ENCODE data around the gene LGMN.
"Not testable (repeated sequence)": the region's sequence is repeated elsewhere in the genome, so short reads cannot be mapped to it uniquely, and the experiment has no call there.

The LGMN gene

GRCh38 chr14:92702441-92702918 is 45.9 kb downstream of the LGMN start:
- in situ Hi-C loops (cut with MboI; ENCODE audit: low sequenced_read_pairs): no loop called here

DNA sequence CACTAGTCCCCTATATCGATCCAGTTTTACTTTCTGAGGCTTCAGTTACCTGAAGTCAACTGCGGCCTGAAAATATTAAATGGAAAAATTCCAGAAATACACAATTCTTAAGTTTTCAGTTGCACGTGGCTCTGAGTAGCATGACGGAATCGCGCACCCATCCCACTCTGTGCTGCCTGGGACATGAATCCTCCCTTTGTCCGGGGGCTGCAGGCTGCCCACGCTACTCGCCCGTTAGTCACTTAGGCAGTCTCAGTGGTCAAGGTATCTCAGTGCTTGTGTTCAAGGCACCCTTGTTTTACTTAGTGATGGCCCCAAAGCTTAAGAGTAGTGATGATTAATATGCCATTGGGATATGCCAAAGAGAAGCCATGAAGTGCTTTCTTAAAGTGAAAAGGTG is 46.6 kb downstream of the LGMN start:
- in situ Hi-C loops (cut with MboI; ENCODE audit: low sequenced_read_pairs): no loop called here

DNA sequence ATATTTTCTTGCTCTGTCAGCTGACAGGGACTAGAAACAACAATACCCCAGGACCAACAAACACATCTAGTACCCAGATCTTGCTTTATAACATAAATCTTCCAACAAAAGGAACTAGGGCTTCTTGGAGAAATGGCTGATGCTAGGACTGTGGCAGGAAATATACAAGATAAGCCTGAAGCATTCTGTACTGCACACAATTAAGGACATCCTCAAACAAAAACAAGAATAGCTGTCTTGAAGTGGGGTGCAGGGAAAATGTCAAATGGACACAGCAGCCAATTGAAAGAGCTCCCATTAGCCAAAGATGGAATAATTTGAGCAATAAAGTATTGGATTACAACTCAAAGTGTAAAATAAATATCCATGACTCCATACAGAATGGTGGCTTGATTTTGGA is 50.0 kb downstream of the LGMN start:
- in situ Hi-C loops (cut with MboI; ENCODE audit: low sequenced_read_pairs): no loop called here

GRCh38 chr14:92696366-92696765 is 52.1 kb downstream of the LGMN start:
- in situ Hi-C loops (cut with MboI; ENCODE audit: low sequenced_read_pairs): no loop called here

GRCh38 chr14:92695562-92695961 is 52.9 kb downstream of the LGMN start:
- in situ Hi-C loops (cut with MboI; ENCODE audit: low sequenced_read_pairs): no loop called here

DNA sequence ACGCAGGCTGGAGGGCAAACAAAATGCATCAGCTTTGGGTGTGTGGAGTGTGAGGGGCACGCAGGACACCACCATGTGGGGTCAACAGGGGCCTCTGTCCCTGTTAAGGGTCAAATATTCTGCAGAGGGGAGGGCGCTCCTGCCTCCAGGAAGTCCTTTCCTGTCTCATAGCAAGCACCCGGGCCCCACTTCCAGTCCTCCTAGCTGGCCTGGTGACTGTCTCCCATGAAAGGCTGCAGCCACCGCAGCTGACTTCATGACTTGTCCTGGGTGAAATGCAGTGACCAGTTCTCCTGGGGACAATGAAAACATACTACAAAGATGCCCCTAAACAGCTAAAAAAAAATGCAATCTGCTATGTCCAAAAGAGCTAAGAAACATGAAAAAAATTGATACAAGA is 53.6 kb downstream of the LGMN start:
- in situ Hi-C loops (cut with MboI; ENCODE audit: low sequenced_read_pairs): no loop called here

DNA sequence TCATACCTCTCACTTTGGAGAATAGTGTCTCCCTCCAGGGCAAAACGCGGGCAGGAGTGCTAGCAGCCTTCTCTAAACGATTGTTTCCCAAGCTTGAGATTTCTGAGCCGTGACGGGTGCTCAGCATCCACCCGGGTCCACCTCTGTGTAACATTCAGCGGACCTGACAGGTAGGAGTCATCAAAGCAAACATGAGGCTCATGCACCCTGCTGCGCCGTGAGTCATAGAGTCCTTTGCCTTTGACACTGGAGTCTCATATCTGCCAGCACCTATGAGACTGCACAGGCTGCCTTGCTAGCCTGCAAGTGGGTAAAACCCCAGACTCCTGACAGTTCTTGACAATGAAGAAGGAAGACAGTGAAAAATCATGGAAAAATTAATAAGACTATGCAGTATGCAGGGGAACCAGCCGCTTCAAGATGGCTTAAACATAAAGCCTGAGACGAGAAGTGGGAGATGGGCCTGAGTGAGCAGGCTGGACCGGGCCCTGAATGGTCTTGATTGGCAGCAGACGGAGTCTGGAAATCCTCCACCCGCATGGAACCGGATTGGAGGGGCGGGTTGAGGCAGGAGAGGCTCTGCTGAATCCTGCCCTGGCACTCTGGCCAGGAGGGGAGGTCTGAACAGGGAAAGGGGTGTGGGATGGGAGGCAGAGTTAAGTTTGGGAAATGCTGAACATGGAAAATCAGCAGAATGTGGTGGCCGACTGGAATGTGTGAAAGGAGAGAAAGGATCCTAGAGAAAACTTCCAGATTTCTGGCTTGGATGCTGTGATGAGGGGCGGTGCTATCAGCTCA is 54.2 kb downstream of the LGMN start:
- in situ Hi-C loops (cut with MboI; ENCODE audit: low sequenced_read_pairs): no loop called here

GRCh38 chr14:92692822-92693226 is 55.6 kb downstream of the LGMN start:
- in situ Hi-C loops (cut with MboI; ENCODE audit: low sequenced_read_pairs): no loop called here

- in situ Hi-C loops (cut with MboI; ENCODE audit: low sequenced_read_pairs): no loop called here
These were observed 58.0 kb downstream of the LGMN start for GRCh38 chr14:92690171-92691011.

DNA sequence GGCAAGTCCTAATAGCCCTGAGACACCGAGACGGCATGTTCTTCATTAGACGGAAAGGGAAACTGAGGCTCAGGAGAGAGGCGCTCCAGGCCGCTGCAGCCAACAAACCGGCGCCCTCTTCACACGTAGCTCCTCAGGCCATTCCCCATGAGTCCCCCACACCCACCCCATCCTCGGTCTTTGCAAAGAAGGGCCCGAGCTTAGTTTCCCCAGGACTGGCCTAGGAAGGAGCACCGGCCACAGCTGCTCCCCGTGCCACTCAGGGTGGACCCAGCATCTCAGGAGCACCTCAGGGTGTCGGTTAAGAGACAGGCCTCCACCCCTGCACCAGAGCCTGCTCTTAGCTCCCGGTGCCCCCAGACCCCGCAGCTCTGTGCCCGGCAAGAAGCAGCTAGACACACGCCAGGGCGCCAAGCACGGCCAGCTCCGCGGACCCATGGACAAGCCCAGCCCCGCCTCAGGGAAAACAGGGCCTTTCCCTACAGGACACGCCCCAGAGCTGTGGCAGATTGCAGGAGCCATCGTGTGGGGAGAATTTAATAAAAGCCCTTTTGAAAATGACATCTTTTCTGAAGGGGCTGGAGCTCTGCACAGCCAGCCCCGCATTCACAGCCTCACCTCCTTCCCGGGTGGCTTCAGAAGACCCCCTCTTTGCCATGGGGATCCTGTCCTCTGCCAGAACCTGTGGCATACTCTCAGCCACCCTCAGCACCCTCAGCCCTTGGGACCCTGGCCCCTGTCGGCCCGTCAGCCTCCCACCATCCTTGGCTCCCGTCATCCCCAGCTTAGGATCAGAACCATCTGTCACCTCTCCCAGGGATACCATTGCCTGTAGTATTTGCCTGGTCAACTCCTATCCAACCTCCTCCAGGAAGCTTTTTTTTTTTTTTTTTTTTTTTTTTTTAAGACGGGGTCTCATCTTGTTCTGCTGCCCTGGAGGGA is 59.7 kb downstream of the LGMN start:
- in situ Hi-C loops (cut with MboI; ENCODE audit: low sequenced_read_pairs): no loop called here

GRCh38 chr14:92687681-92688433 is 60.6 kb downstream of the LGMN start:
- in situ Hi-C loops (cut with MboI; ENCODE audit: low sequenced_read_pairs): no loop called here

DNA sequence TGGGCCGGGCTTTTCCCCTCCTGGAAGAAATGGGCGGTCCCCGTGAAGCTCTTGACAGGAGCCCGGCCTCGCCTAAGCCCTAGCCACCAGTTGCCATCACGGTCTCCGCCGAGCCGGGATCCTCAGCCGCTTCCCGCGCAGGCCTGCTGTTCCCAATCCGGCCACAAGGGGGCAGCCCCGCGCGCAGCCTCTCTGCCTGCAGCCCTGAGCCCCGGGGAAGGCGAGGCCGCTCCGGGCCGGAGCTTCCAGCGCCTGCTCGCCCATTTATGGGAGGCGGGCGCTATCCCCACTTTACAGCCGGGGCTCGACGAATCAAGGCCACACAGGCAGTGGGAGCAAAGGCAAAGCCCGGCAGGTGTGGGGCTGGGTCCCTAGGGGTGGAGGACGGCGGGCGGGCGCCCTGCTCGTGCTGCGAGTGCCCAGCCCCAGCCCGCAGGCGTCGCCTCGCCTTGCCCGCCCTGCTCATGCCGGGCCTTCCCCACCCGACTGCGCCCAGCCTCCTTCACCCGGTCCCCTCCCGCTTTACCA is 61.5 kb downstream of the LGMN start:
- in situ Hi-C loops (cut with MboI; ENCODE audit: low sequenced_read_pairs): no loop called here

DNA sequence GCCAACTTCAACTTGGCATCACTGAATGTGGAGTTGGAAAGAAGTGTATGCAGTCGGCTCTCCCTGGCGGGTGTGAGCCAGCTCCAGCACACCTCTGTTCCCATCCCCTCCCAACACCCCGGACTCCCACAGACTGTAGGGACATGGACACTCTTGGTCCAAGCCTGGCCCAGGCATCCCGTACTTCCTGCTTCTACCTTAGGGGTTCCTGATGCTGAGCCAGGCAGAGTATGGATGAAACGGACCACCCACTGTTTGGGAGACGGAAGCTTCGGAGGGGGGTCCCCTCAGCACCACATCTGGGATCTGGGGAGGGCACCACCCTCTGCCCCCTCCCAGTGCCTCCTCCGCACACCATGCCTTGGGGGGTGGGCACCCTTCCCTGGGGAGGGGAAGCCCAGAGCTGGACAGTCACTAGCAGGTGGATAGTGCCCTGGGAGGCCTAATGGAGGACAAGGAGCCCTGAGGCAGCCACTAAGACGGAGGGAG is 62.0 kb downstream of the LGMN start:
- in situ Hi-C loops (cut with MboI; ENCODE audit: low sequenced_read_pairs): no loop called here

GRCh38 chr14:92685784-92686355 is 62.6 kb downstream of the LGMN start:
- in situ Hi-C loops (cut with MboI; ENCODE audit: low sequenced_read_pairs): no loop called here

GRCh38 chr14:92684801-92685560 is 63.4 kb downstream of the LGMN start:
- in situ Hi-C loops (cut with MboI; ENCODE audit: low sequenced_read_pairs): no loop called here

- in situ Hi-C loops (cut with MboI; ENCODE audit: low sequenced_read_pairs): no loop called here
These were observed 65.4 kb downstream of the LGMN start for GRCh38 chr14:92683041-92683440.

GRCh38 chr14:92680781-92681650 is 67.4 kb downstream of the LGMN start:
- in situ Hi-C loops (cut with MboI; ENCODE audit: low sequenced_read_pairs): no loop called here

DNA sequence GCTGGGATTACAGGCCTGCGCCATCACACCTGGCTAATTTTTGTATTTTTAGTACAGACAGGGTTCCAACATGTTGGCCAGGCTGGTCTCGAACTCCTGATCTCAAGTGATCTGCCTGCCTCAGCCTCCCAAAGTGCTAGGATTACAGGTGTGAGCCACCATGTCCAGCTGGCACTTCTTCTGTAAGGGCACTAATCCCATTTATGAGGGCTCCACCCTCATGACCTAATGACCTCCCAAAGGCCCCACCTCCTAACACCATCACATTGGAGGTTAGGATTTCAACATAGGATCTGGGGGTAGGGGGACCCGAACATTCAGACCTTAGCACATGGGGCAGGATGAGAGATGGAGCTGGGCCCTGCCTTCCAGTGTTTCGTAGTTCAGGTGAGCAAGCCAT is 68.1 kb downstream of the LGMN start:
- in situ Hi-C loops (cut with MboI; ENCODE audit: low sequenced_read_pairs): not testable (repeated sequence)
